PC-9 (cell line): ENCODE results near the gene COPZ2. TPM values are rescaled to one million over a fixed set of nuclear protein-coding genes. Genes with fewer than 3 reads are reported as not detected.

ENCODE experiments used
- BruUV-seq: library from RNA; stranded (reverse); fragments of 400-500 nt; replicated peaks from 2 replicates; lab custom pipeline; 2021; lab: Mats Ljungman, UMichigan
- CTCF ChIA-PET: fragments of 300-600 bp; sonication (Branson Sonifier 250); formaldehyde crosslinking; loops from one replicate; lab custom pipeline; 2022; ENCODE audit warnings: antibody characterized with exemption; lab: Charles Lee
- POLR2A ChIA-PET: fragments of 300-600 bp; sonication (Branson Sonifier 250); formaldehyde crosslinking; loops from one replicate; lab custom pipeline; 2022; ENCODE audit warnings: antibody characterized with exemption; ENCODE audit not compliant: unreplicated experiment; lab: Charles Lee
- DNase-seq, 2 experiments: peaks; one replicate each; pipeline versions ENCODE4 v3.0.0 to v3.0.0-alpha.2; 2015 to 2022; ENCODE audit warnings: mixed read lengths in 1 of 2
- H2AFZ ChIP-seq: fragments of 200-600 bp; sonication (generic); 2 replicates; pipeline ENCODE4 v1.8.1; 2017; ENCODE audit warnings: antibody characterized with exemption
- H3F3A ChIP-seq: fragments of 200-600 bp; sonication (generic); 2 replicates; pipeline ENCODE4 v1.8.1; 2017; ENCODE audit warnings: antibody characterized with exemption, mild to moderate bottlenecking, low read depth; ENCODE audit not compliant: insufficient read depth
- H3K27ac ChIP-seq: fragments of 200-600 bp; sonication (generic); 2 replicates; pipeline ENCODE4 v1.6.1; 2016; ENCODE audit warnings: mixed run types
- H3K27me3 ChIP-seq: fragments of 200-600 bp; sonication (generic); 2 replicates; pipeline ENCODE4 v1.6.1; 2016; ENCODE audit warnings: low read depth, mixed run types; ENCODE audit not compliant: insufficient read depth
- H3K36me3 ChIP-seq: fragments of 200-600 bp; sonication (generic); 2 replicates; pipeline ENCODE4 v1.6.1; 2016; ENCODE audit warnings: low read depth, mixed run types
- H3K4me1 ChIP-seq: fragments of 200-600 bp; sonication (generic); replicated peaks from 2 replicates; pipeline ENCODE4 v1.6.1; 2016; ENCODE audit warnings: mixed run types; ENCODE audit not compliant: insufficient read depth
- H3K4me2 ChIP-seq: fragments of 200-600 bp; sonication (generic); 2 replicates; pipeline ENCODE4 v1.6.1; 2017; ENCODE audit warnings: mixed run types
- H3K4me3 ChIP-seq: fragments of 200-600 bp; sonication (generic); 2 replicates; pipeline ENCODE4 v1.6.1; 2016; ENCODE audit warnings: mixed run types
- H3K79me2 ChIP-seq: fragments of 200-600 bp; sonication (generic); 2 replicates; pipeline ENCODE4 v1.6.1; 2017; ENCODE audit warnings: low read depth, mixed run types
- H3K9me2 ChIP-seq: fragments of 200-600 bp; sonication (generic); 2 replicates; pipeline ENCODE4 v1.8.1; 2017; ENCODE audit warnings: mild to moderate bottlenecking; ENCODE audit not compliant: insufficient read depth
- H3K9me3 ChIP-seq: fragments of 200-600 bp; sonication (generic); 2 replicates; pipeline ENCODE4 v1.8.1; 2016; ENCODE audit warnings: low read depth; ENCODE audit not compliant: insufficient read depth
- H4K20me1 ChIP-seq: fragments of 200-600 bp; sonication (generic); 2 replicates; pipeline ENCODE4 v1.8.1; 2017; ENCODE audit not compliant: insufficient read depth
- CTCF ChIP-seq: fragments of 200-600 bp; sonication (generic); conservative IDR thresholded peaks from 2 replicates; pipeline ENCODE4 v1.6.1; 2017; ENCODE audit warnings: mixed run types, antibody characterized with exemption, mild to moderate bottlenecking, moderate library complexity
- EZH2 ChIP-seq: fragments of 200-600 bp; sonication (generic); IDR thresholded peaks from 2 replicates; pipeline ENCODE4 v1.8.0; 2017; ENCODE audit warnings: antibody characterized with exemption, low read depth
- intact Hi-C: fragments of 100-400 bp; cut with micrococcal nuclease; formaldehyde crosslinking; loops from one replicate; pipeline ENCODE4 v1.10.0; 2022; ENCODE audit not compliant: unreplicated experiment
- total RNA-seq: library from RNA; stranded (reverse); gene quantifications from 2 replicates; pipeline ENCODE4 v1.2.3, GENCODE V29; 2021

COPZ2 gene
- total RNA-seq, 1 experiment from 2014 or later, result 2.6 TPM

GRCh38 chr17:48001197-48001596 is 36.4 kb downstream of the COPZ2 start:
- no peaks in the 10 kb centered on the region for H3K9me3 ChIP-seq
- H3K79me2 ChIP-seq, result no peaks in the 10 kb centered on the region
- no peaks in the 10 kb centered on the region for H3K36me3 ChIP-seq
- TF ChIP-seq CTCF (no peak), EZH2 (no peak)
- no peak overlapping the region for H3K27ac ChIP-seq
- peaks cover 17% of the 10 kb centered on the region; the same call in 1 of the 2 replicates for H3F3A ChIP-seq
- no TSS peak for BruUV-seq
- ChIA-PET POLR2A (no interaction called here), CTCF (no interaction called here)
- no peaks in the 10 kb centered on the region for H3K9me2 ChIP-seq
- H3K4me3 ChIP-seq, result no peak overlapping the region
- no peak for DNase-seq
- no peaks in the 10 kb centered on the region for H4K20me1 ChIP-seq
- no peaks in the 10 kb centered on the region for H3K27me3 ChIP-seq
- peaks cover 34% of the 10 kb centered on the region for H3K4me1 ChIP-seq
- H3K4me2 ChIP-seq, result no peak overlapping the region
- H2AFZ ChIP-seq, result no peak overlapping the region
- intact Hi-C loops, result no loop called here

GRCh38 chr17:47999582-47999981 is 38.0 kb downstream of the COPZ2 start:
- H3K4me3 ChIP-seq, result no peak overlapping the region
- no peak for DNase-seq
- H3K4me1 ChIP-seq, result peaks cover 24% of the 10 kb centered on the region
- H3K27ac ChIP-seq, result no peak overlapping the region
- no peaks in the 10 kb centered on the region for H3K9me3 ChIP-seq
- no peaks in the 10 kb centered on the region for H3K79me2 ChIP-seq
- H3K9me2 ChIP-seq, result no peaks in the 10 kb centered on the region
- no peak overlapping the region for H2AFZ ChIP-seq
- intact Hi-C loops, result no loop called here
- no peaks in the 10 kb centered on the region for H3K27me3 ChIP-seq
- TF ChIP-seq EZH2 (no peak), CTCF (no peak)
- CTCF ChIA-PET, result interaction anchor here (0.6 kb wide), 1 partner anchor 43 kb away, joined by 3 read pairs; no protein-coding TSS in a partner anchor
- H3F3A ChIP-seq, result peaks cover 17% of the 10 kb centered on the region; the same call in 1 of the 2 replicates
- POLR2A ChIA-PET, result no interaction called here
- H4K20me1 ChIP-seq, result no peaks in the 10 kb centered on the region
- BruUV-seq, result no TSS peak
- no peak overlapping the region for H3K4me2 ChIP-seq
- no peaks in the 10 kb centered on the region for H3K36me3 ChIP-seq

- H3K4me3 ChIP-seq, result no peak overlapping the region
- no peaks in the 10 kb centered on the region for H3K9me3 ChIP-seq
- no peak overlapping the region for H3K4me2 ChIP-seq
- BruUV-seq, result no TSS peak
- H3F3A ChIP-seq, result peaks cover 15% of the 10 kb centered on the region; the same call in 1 of the 2 replicates
- H2AFZ ChIP-seq, result no peak overlapping the region
- H3K36me3 ChIP-seq, result no peaks in the 10 kb centered on the region
- ChIA-PET POLR2A (no interaction called here), CTCF (interaction anchor here (0.7 kb wide), 1 partner anchor 280 kb away, joined by 3 read pairs; no protein-coding TSS in a partner anchor)
- TF ChIP-seq EZH2, result no peak
- no peak for TF ChIP-seq CTCF
- H3K79me2 ChIP-seq, result no peaks in the 10 kb centered on the region
- intact Hi-C loops, result no loop called here
- no peaks in the 10 kb centered on the region for H3K9me2 ChIP-seq
- no peak for DNase-seq
- no peaks in the 10 kb centered on the region for H4K20me1 ChIP-seq
- no peaks in the 10 kb centered on the region for H3K27me3 ChIP-seq
- H3K4me1 ChIP-seq, result peaks cover 19% of the 10 kb centered on the region
- no peak overlapping the region for H3K27ac ChIP-seq
These were observed 39.6 kb downstream of the COPZ2 start for GRCh38 chr17:47998044-47998443.
